ENCODE data around the gene KRTAP5-7.
"Not testable (repeated sequence)": the region's sequence is repeated elsewhere in the genome, so short reads cannot be mapped to it uniquely, and the experiment has no call there.

The KRTAP5-7 gene

GRCh38 chr11:71556018-71556417 lies 29.0 kb downstream of the KRTAP5-7 start:
- no peak for DNase-seq (ENCODE audit: low read depth in 2 of 3, low spot score in 2 of 3)

GRCh38 chr11:71557257-71557656 lies 30.2 kb downstream of the KRTAP5-7 start:
- no peak for DNase-seq (ENCODE audit: low read depth in 2 of 3, low spot score in 2 of 3)

- no peak for DNase-seq (ENCODE audit: low read depth in 2 of 3, low spot score in 2 of 3)
Measured at GRCh38 chr11:71558996-71559395, 31.9 kb downstream of the KRTAP5-7 start.

- DNase-seq (ENCODE audit: low read depth in 2 of 3, low spot score in 2 of 3) = no peak
Measured at GRCh38 chr11:71562120-71562519, 35.1 kb downstream of the KRTAP5-7 start.

GRCh38 chr11:71563406-71563805 lies 36.3 kb downstream of the KRTAP5-7 start:
- no peak for DNase-seq (ENCODE audit: low read depth in 2 of 3, low spot score in 2 of 3)

- DNase-seq (ENCODE audit: low read depth in 2 of 3, low spot score in 2 of 3) = no peak
Measured at GRCh38 chr11:71564430-71564829, 37.4 kb downstream of the KRTAP5-7 start.

- DNase-seq (ENCODE audit: low read depth in 2 of 3, low spot score in 2 of 3) = no peak
Measured at GRCh38 chr11:71565263-71565662, 38.2 kb downstream of the KRTAP5-7 start, which contains the start of gene KRTAP5-10. TSS of gene KRTAP5-10 (plus strand) at chr11:71565563. CDS start at chr11:71565588, 25 bp downstream.

- DNase-seq (ENCODE audit: low read depth in 2 of 3, low spot score in 2 of 3) = no peak
Measured at GRCh38 chr11:71566081-71566620, 39.1 kb downstream of the KRTAP5-7 start.

GRCh38 chr11:71566626-71567599 lies 39.8 kb downstream of the KRTAP5-7 start:
- DNase-seq (ENCODE audit: low read depth in 2 of 3, low spot score in 2 of 3) = not testable (repeated sequence)

- DNase-seq (ENCODE audit: low read depth in 2 of 3, low spot score in 2 of 3) = not testable (repeated sequence)
Measured at GRCh38 chr11:71567633-71568032, 40.6 kb downstream of the KRTAP5-7 start.

GRCh38 chr11:71568704-71569349 lies 41.8 kb downstream of the KRTAP5-7 start:
- DNase-seq (ENCODE audit: low read depth in 2 of 3, low spot score in 2 of 3) = no peak

- not testable (repeated sequence) for DNase-seq (ENCODE audit: low read depth in 2 of 3, low spot score in 2 of 3)
Measured at GRCh38 chr11:71571101-71571850, 44.2 kb downstream of the KRTAP5-7 start.

GRCh38 chr11:71572811-71573210 lies 45.7 kb downstream of the KRTAP5-7 start:
- DNase-seq (ENCODE audit: low read depth in 2 of 3, low spot score in 2 of 3) = no peak

GRCh38 chr11:71574418-71574817 lies 47.4 kb downstream of the KRTAP5-7 start:
- no peak for DNase-seq (ENCODE audit: low read depth in 2 of 3, low spot score in 2 of 3)

- DNase-seq (ENCODE audit: low read depth in 2 of 3, low spot score in 2 of 3) = no peak
Measured at GRCh38 chr11:71575723-71576424, 48.8 kb downstream of the KRTAP5-7 start.

- not testable (repeated sequence) for DNase-seq (ENCODE audit: low read depth in 2 of 3, low spot score in 2 of 3)
Measured at GRCh38 chr11:71576688-71577465, 49.8 kb downstream of the KRTAP5-7 start.

GRCh38 chr11:71577469-71578004 lies 50.5 kb downstream of the KRTAP5-7 start:
- DNase-seq (ENCODE audit: low read depth in 2 of 3, low spot score in 2 of 3) = no peak

Measured in activated CD8-positive, alpha-beta memory T cell treated with anti-CD3 and anti-CD28 coated beads for 48 hours (primary cell).